AG09319 (cell line): Measurements from ENCODE around the gene ZDHHC14.
A peak's percentile ranks its signal among the peaks of the same experiment; 100 is the strongest.

Experiments
- DNase-seq: peaks from one replicate; pipeline ENCODE4 v3.0.0-alpha.2; 2010; ENCODE audit warnings: low read depth; ENCODE audit errors: extremely low read depth
- CTCF ChIP-seq: IDR thresholded peaks from 2 replicates; pipeline ENCODE4 v1.5.1; 2011; ENCODE audit warnings: low read depth, mild to moderate bottlenecking, inconsistent platforms, low read length, moderate library complexity

Gene ZDHHC14

GRCh38 chr6:157638779-157639178, 257.8 kb downstream of the ZDHHC14 start:
- no peak for DNase-seq
- TF ChIP-seq CTCF: no peak

- DNase-seq: no peak
- TF ChIP-seq CTCF: no peak
These were observed 259.9 kb downstream of the ZDHHC14 start for GRCh38 chr6:157640746-157641451.

GRCh38 chr6:157641837-157642236, 260.8 kb downstream of the ZDHHC14 start:
- no peak for TF ChIP-seq CTCF
- DNase-seq: no peak

GRCh38 chr6:157642736-157643135, 261.7 kb downstream of the ZDHHC14 start:
- TF ChIP-seq CTCF: no peak
- DNase-seq: no peak

GRCh38 chr6:157644043-157644810, 263.2 kb downstream of the ZDHHC14 start:
- no peak for DNase-seq

GRCh38 chr6:157645201-157645795, 264.3 kb downstream of the ZDHHC14 start:
- no peak for DNase-seq
- no peak for TF ChIP-seq CTCF

More at GRCh38 chr6:157644043-157644810, 263.2 kb downstream of the ZDHHC14 start:
- peak; percentile 59 for TF ChIP-seq CTCF

GRCh38 chr6:157646012-157646411, 265.0 kb downstream of the ZDHHC14 start:
- TF ChIP-seq CTCF: no peak
- no peak for DNase-seq
